Testis (tissue), 2 donors: ENCODE data around the gene RILPL2.

Experiments
- CTCF ChIP-seq, 3 experiments: fragments of 450-650 bp in 2 of 3; fragments of 200-600 bp in 1 of 3; sonication (generic) in 1 of 3; IDR thresholded peaks; one replicate each; pipeline ENCODE4 v1.5.1; 2016 to 2019; ENCODE audit warnings: antibody characterized with exemption in 3 of 3, mild to moderate bottlenecking in 2 of 3, moderate library complexity in 1 of 3
- POLR2A ChIP-seq: fragments of 450-650 bp; IDR thresholded peaks from one replicate; pipeline ENCODE4 v1.6.1; 2017; ENCODE audit warnings: antibody characterized with exemption, mild to moderate bottlenecking, moderate library complexity

- no peak for TF ChIP-seq CTCF (IDR thresholded peaks at IDR 0.05)
- no peak for TF ChIP-seq POLR2A
Observed at GRCh38 chr12:123474485-123475245, 38.2 kb upstream of the RILPL2 start.
